DND-41 (cell line): ENCODE measurements around the gene ACSL3.

Source experiments
- ATAC-seq: fragments of 200-7000 bp; cut with Tn5 transposase; 3 replicates; pipeline ENCODE4 v1.9.1; 2021; ENCODE audit warnings: low read depth; ENCODE audit not compliant: insufficient read depth
- DNase-seq: peaks from one replicate; pipeline ENCODE4 v3.0.0-alpha.2; 2020
- H2AFZ ChIP-seq: 2 replicates; pipeline ENCODE4 v1.6.0; 2012; ENCODE audit warnings: low read depth, low read length
- H3K27ac ChIP-seq: 2 replicates; pipeline ENCODE4 v1.5.1; 2012; ENCODE audit warnings: low read length, inconsistent platforms
- H3K27me3 ChIP-seq: fragments of 200-600 bp; sonication (generic); 2 replicates; pipeline ENCODE4 v1.6.0; 2012; ENCODE audit warnings: low read length, mild to moderate bottlenecking, inconsistent platforms; ENCODE audit not compliant: insufficient read depth, poor library complexity
- H3K36me3 ChIP-seq: 2 replicates; pipeline ENCODE4 v1.5.1; 2012; ENCODE audit warnings: low read length, inconsistent platforms; ENCODE audit not compliant: insufficient read depth
- H3K4me1 ChIP-seq: 2 replicates; pipeline ENCODE4 v1.5.1; 2012; ENCODE audit warnings: mild to moderate bottlenecking, low read length; ENCODE audit not compliant: insufficient read depth
- H3K4me2 ChIP-seq: 2 replicates; pipeline ENCODE4 v1.6.0; 2012; ENCODE audit warnings: mild to moderate bottlenecking, moderate library complexity, low read length, inconsistent platforms; ENCODE audit not compliant: insufficient read depth
- H3K4me3 ChIP-seq, 2 experiments: fragments of 200-600 bp in 1 of 2; shearing (Covaris generic) in 1 of 2; 2 replicates each; pipeline ENCODE4 v1.5.1; 2012 to 2016; ENCODE audit warnings: inconsistent platforms in 2 of 2, low read length in 2 of 2, mild to moderate bottlenecking in 2 of 2, low read depth in 1 of 2, moderate library complexity in 1 of 2
- H3K79me2 ChIP-seq: 2 replicates; pipeline ENCODE4 v1.6.0; 2012; ENCODE audit warnings: low read length, inconsistent platforms; ENCODE audit not compliant: insufficient read depth
- H3K9ac ChIP-seq: 2 replicates; pipeline ENCODE4 v1.6.0; 2012; ENCODE audit warnings: low read depth, mild to moderate bottlenecking, inconsistent platforms, low read length, moderate library complexity
- H3K9me3 ChIP-seq: 2 replicates; pipeline ENCODE4 v1.5.1; 2012; ENCODE audit warnings: low read length, moderate library complexity, mild to moderate bottlenecking, inconsistent platforms; ENCODE audit not compliant: insufficient read depth, severe bottlenecking
- H4K20me1 ChIP-seq: 2 replicates; pipeline ENCODE4 v1.6.0; 2012; ENCODE audit warnings: low read length; ENCODE audit not compliant: insufficient read depth
- CTCF ChIP-seq: IDR thresholded peaks from 2 replicates; pipeline ENCODE4 v1.5.1; 2012; ENCODE audit warnings: borderline replicate concordance, low read length, moderate library complexity, mild to moderate bottlenecking; ENCODE audit not compliant: poor library complexity, severe bottlenecking; ENCODE audit errors: extremely low read depth
- EZH2 ChIP-seq: IDR thresholded peaks from 3 replicates; pipeline ENCODE4 v1.6.1; 2012; ENCODE audit warnings: borderline replicate concordance, low read depth, mild to moderate bottlenecking, moderate library complexity, low read length, inconsistent platforms; ENCODE audit not compliant: severe bottlenecking

ACSL3 gene

GRCh38 chr2:222895144-222895543 lies 34.3 kb downstream of the ACSL3 start:
- no peak overlapping the region for H3K4me3 ChIP-seq
- peaks cover 76% of the 10 kb centered on the region for H3K79me2 ChIP-seq
- peaks cover 25% of the 10 kb centered on the region for H4K20me1 ChIP-seq

GRCh38 chr2:222897898-222898297 lies 37.1 kb downstream of the ACSL3 start:
- DNase-seq (no peak), ATAC-seq (no peak)
- no peaks in the 10 kb centered on the region for H3K9me3 ChIP-seq
- H4K20me1 ChIP-seq, result peaks cover 28% of the 10 kb centered on the region
- H3K27me3 ChIP-seq, result no peaks in the 10 kb centered on the region
- TF ChIP-seq EZH2 (no peak), CTCF (no peak)
- H3K36me3 ChIP-seq, result peaks cover 12% of the 10 kb centered on the region; the same call in 1 of the 2 replicates
- H3K4me1 ChIP-seq, result no peaks in the 10 kb centered on the region
- H3K9ac ChIP-seq, result no peak overlapping the region
- H2AFZ ChIP-seq, result no peak overlapping the region
- H3K4me2 ChIP-seq, result no peak overlapping the region
- H3K4me3 ChIP-seq, result no peak overlapping the region
- H3K79me2 ChIP-seq, result peaks cover 69% of the 10 kb centered on the region
- no peak overlapping the region for H3K27ac ChIP-seq

More at GRCh38 chr2:222895144-222895543, 34.3 kb downstream of the ACSL3 start:
- DNase-seq (no peak), ATAC-seq (no peak)
- TF ChIP-seq CTCF (no peak), EZH2 (no peak)
- H3K36me3 ChIP-seq, result no peaks in the 10 kb centered on the region
- no peaks in the 10 kb centered on the region for H3K9me3 ChIP-seq
- H2AFZ ChIP-seq, result no peak overlapping the region
- no peak overlapping the region for H3K9ac ChIP-seq
- H3K4me2 ChIP-seq, result no peak overlapping the region
- no peak overlapping the region for H3K27ac ChIP-seq
- no peaks in the 10 kb centered on the region for H3K4me1 ChIP-seq
- H3K27me3 ChIP-seq, result no peaks in the 10 kb centered on the region

GRCh38 chr2:222899413-222900181 lies 38.8 kb downstream of the ACSL3 start:
- Histone ChIP-seq H3K27me3 (no peaks in the 10 kb centered on the region), H3K4me1 (no peaks in the 10 kb centered on the region), H3K36me3 (peaks cover 12% of the 10 kb centered on the region; the same call in 1 of the 2 replicates), H3K4me3 (no peak overlapping the region), H2AFZ (no peak overlapping the region), H3K9me3 (no peaks in the 10 kb centered on the region), H4K20me1 (peaks cover 18% of the 10 kb centered on the region; the same call in 1 of the 2 replicates), H3K4me2 (no peak overlapping the region), H3K27ac (no peak overlapping the region), H3K9ac (no peak overlapping the region), H3K79me2 (peaks cover 67% of the 10 kb centered on the region)
- TF ChIP-seq EZH2, result no peak
- no peak for TF ChIP-seq CTCF
- ATAC-seq (no peak), DNase-seq (no peak)
